ENCODE results near the gene TNNT2. TPM values are rescaled to one million over a fixed set of nuclear protein-coding genes. Genes with fewer than 3 reads are reported as not detected.

Gene TNNT2
- total RNA-seq, 1 donor from 2014 or later: 3.0 TPM

- Mint-ChIP-seq H3K9me3 (ENCODE audit: unreplicated experiment) (no peaks in the 10 kb centered on the region), H3K27me3 (ENCODE audit: unreplicated experiment) (peaks cover 30% of the 10 kb centered on the region)
- no peak for DNase-seq (ENCODE audit: extremely low spot score, unreplicated experiment)
Observed at GRCh38 chr1:201311356-201312011, 66.0 kb downstream of the TNNT2 start.

GRCh38 chr1:201310986-201311355 lies 66.5 kb downstream of the TNNT2 start:
- Mint-ChIP-seq H3K27me3 (ENCODE audit: unreplicated experiment) (peaks cover 32% of the 10 kb centered on the region), H3K4me3 (ENCODE audit: unreplicated experiment) (no peak overlapping the region), H3K27ac (ENCODE audit: unreplicated experiment) (no peak overlapping the region), H3K4me1 (ENCODE audit: unreplicated experiment) (peaks cover 19% of the 10 kb centered on the region), H3K9me3 (ENCODE audit: unreplicated experiment) (no peaks in the 10 kb centered on the region), H3K36me3 (ENCODE audit: unreplicated experiment) (peaks cover 3% of the 10 kb centered on the region)
- no peak for DNase-seq (ENCODE audit: extremely low spot score, unreplicated experiment)
- TF ChIP-seq CTCF (IDR thresholded peaks at IDR 0.05): no peak

More at GRCh38 chr1:201311356-201312011, 66.0 kb downstream of the TNNT2 start:
- Mint-ChIP-seq H3K4me3 (ENCODE audit: unreplicated experiment) (no peak overlapping the region), H3K4me1 (ENCODE audit: unreplicated experiment) (peaks cover 19% of the 10 kb centered on the region), H3K36me3 (ENCODE audit: unreplicated experiment) (peaks cover 3% of the 10 kb centered on the region), H3K27ac (ENCODE audit: unreplicated experiment) (no peak overlapping the region)
- TF ChIP-seq CTCF (IDR thresholded peaks at IDR 0.05): no peak

- H3K27ac Mint-ChIP-seq (ENCODE audit: unreplicated experiment): no peak overlapping the region
- no peak for DNase-seq (ENCODE audit: extremely low spot score, unreplicated experiment)
- no peaks in the 10 kb centered on the region for H3K9me3 Mint-ChIP-seq (ENCODE audit: unreplicated experiment)
Observed at GRCh38 chr1:201310251-201310985, 67.1 kb downstream of the TNNT2 start.

GRCh38 chr1:201309416-201309815 lies 68.1 kb downstream of the TNNT2 start:
- Mint-ChIP-seq H3K4me3 (ENCODE audit: unreplicated experiment) (no peak overlapping the region), H3K36me3 (ENCODE audit: unreplicated experiment) (no peaks in the 10 kb centered on the region), H3K27me3 (ENCODE audit: unreplicated experiment) (peaks cover 28% of the 10 kb centered on the region), H3K4me1 (ENCODE audit: unreplicated experiment) (peaks cover 19% of the 10 kb centered on the region), H3K9me3 (ENCODE audit: unreplicated experiment) (no peaks in the 10 kb centered on the region), H3K27ac (ENCODE audit: unreplicated experiment) (no peak overlapping the region)
- peak; percentile 19 for TF ChIP-seq CTCF (IDR thresholded peaks at IDR 0.05)
- no peak for DNase-seq (ENCODE audit: extremely low spot score, unreplicated experiment)

More at GRCh38 chr1:201310251-201310985, 67.1 kb downstream of the TNNT2 start:
- no peak for TF ChIP-seq CTCF (IDR thresholded peaks at IDR 0.05)
- Mint-ChIP-seq H3K4me1 (ENCODE audit: unreplicated experiment) (peaks cover 19% of the 10 kb centered on the region), H3K4me3 (ENCODE audit: unreplicated experiment) (no peak overlapping the region), H3K36me3 (ENCODE audit: unreplicated experiment) (peaks cover 3% of the 10 kb centered on the region), H3K27me3 (ENCODE audit: unreplicated experiment) (peaks cover 32% of the 10 kb centered on the region)

Other genes with a start within 250 kb of the TNNT2 start
- gene TMEM9, start 223.2 kb downstream of the TNNT2 start, total RNA-seq: 63.9 and 64.2 TPM in 2 replicates
- 3.2 and 3.8 TPM in 2 replicates for gene IGFN1, start 186.9 kb downstream of the TNNT2 start, total RNA-seq
- not detected in 2 replicates for gene PKP1, start 94.2 kb downstream of the TNNT2 start, total RNA-seq
- 0.16 and 0.91 TPM in 2 replicates for gene LAD1, start 21.6 kb upstream of the TNNT2 start, total RNA-seq
- 0.43 TPM in 1 of 2 replicates, not detected in the other for gene TNNI1, start 44.0 kb upstream of the TNNT2 start, total RNA-seq
- gene PHLDA3, start 91.5 kb upstream of the TNNT2 start, total RNA-seq: 50.6 and 55.5 TPM in 2 replicates
- gene CSRP1, start 129.4 kb upstream of the TNNT2 start, total RNA-seq: 0.56 and 1.6 TPM in 2 replicates
- gene NAV1, start 161.4 kb upstream of the TNNT2 start, total RNA-seq: 286 and 288 TPM in 2 replicates

Data from osteocyte (in vitro differentiated cells).